ENCODE measurements around the gene COMTD1. TPM values are rescaled to one million over a fixed set of nuclear protein-coding genes. Genes with fewer than 3 reads are reported as not detected.

COMTD1 gene
- total RNA-seq, 1 donor from 2014 or later, result 22.0 TPM

GRCh38 chr10:75243426-75243825, 7.7 kb upstream of the COMTD1 start:
- Histone ChIP-seq H3K27me3 (ENCODE audit: control insufficient read depth, insufficient read depth, low read length) (no peaks in the 10 kb centered on the region), H3K4me3 (ENCODE audit: low read depth, low read length) (no peak overlapping the region)
- DNase-seq (ENCODE audit: low read depth), result no peak

GRCh38 chr10:75240329-75241076, 4.7 kb upstream of the COMTD1 start:
- DNase-seq (ENCODE audit: low read depth), result no peak
- H3K36me3 ChIP-seq (ENCODE audit: control insufficient read depth, insufficient read depth, low read length), result no peaks in the 10 kb centered on the region
- no peaks in the 10 kb centered on the region for H3K27me3 ChIP-seq (ENCODE audit: control insufficient read depth, insufficient read depth, low read length)
- no peak for TF ChIP-seq CTCF (IDR thresholded peaks at IDR 0.05; ENCODE audit: insufficient read depth, low read length, poor library complexity, severe bottlenecking)
- H3K4me3 ChIP-seq (ENCODE audit: low read depth, low read length), result no peak overlapping the region

More at GRCh38 chr10:75243426-75243825, 7.7 kb upstream of the COMTD1 start:
- H3K36me3 ChIP-seq (ENCODE audit: control insufficient read depth, insufficient read depth, low read length), result no peaks in the 10 kb centered on the region
- TF ChIP-seq CTCF (IDR thresholded peaks at IDR 0.05; ENCODE audit: insufficient read depth, low read length, poor library complexity, severe bottlenecking), result no peak

- Histone ChIP-seq H3K36me3 (ENCODE audit: control insufficient read depth, insufficient read depth, low read length) (no peaks in the 10 kb centered on the region), H3K4me3 (ENCODE audit: low read depth, low read length) (no peak overlapping the region), H3K27me3 (ENCODE audit: control insufficient read depth, insufficient read depth, low read length) (no peaks in the 10 kb centered on the region)
- TF ChIP-seq CTCF (IDR thresholded peaks at IDR 0.05; ENCODE audit: insufficient read depth, low read length, poor library complexity, severe bottlenecking), result no peak
- no peak for DNase-seq (ENCODE audit: low read depth)
Observed at GRCh38 chr10:75239096-75239790, 3.5 kb upstream of the COMTD1 start.

GRCh38 chr10:75238182-75239095, 2.7 kb upstream of the COMTD1 start:
- Histone ChIP-seq H3K27me3 (ENCODE audit: control insufficient read depth, insufficient read depth, low read length) (no peaks in the 10 kb centered on the region), H3K36me3 (ENCODE audit: control insufficient read depth, insufficient read depth, low read length) (no peaks in the 10 kb centered on the region), H3K4me3 (ENCODE audit: low read depth, low read length) (no peak overlapping the region)
- DNase-seq (ENCODE audit: low read depth), result no peak
- TF ChIP-seq CTCF (IDR thresholded peaks at IDR 0.05; ENCODE audit: insufficient read depth, low read length, poor library complexity, severe bottlenecking), result no peak

- no peak for DNase-seq (ENCODE audit: low read depth)
- H3K4me3 ChIP-seq (ENCODE audit: low read depth, low read length), result no peak overlapping the region
Observed at GRCh38 chr10:75236178-75236825, 545 bp upstream of the COMTD1 start.

More at GRCh38 chr10:75236178-75236825, 545 bp upstream of the COMTD1 start:
- H3K27me3 ChIP-seq (ENCODE audit: control insufficient read depth, insufficient read depth, low read length), result no peaks in the 10 kb centered on the region
- peaks cover 1% of the 10 kb centered on the region for H3K36me3 ChIP-seq (ENCODE audit: control insufficient read depth, insufficient read depth, low read length)
- no peak for TF ChIP-seq CTCF (IDR thresholded peaks at IDR 0.05; ENCODE audit: insufficient read depth, low read length, poor library complexity, severe bottlenecking)

Measured in kidney epithelial cell (primary cell).